ENCODE results near the gene METRNL.
"Not testable (repeated sequence)": the region's sequence is repeated elsewhere in the genome, so short reads cannot be mapped to it uniquely, and the experiment has no call there.

METRNL gene, protein sequence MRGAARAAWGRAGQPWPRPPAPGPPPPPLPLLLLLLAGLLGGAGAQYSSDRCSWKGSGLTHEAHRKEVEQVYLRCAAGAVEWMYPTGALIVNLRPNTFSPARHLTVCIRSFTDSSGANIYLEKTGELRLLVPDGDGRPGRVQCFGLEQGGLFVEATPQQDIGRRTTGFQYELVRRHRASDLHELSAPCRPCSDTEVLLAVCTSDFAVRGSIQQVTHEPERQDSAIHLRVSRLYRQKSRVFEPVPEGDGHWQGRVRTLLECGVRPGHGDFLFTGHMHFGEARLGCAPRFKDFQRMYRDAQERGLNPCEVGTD

DNA sequence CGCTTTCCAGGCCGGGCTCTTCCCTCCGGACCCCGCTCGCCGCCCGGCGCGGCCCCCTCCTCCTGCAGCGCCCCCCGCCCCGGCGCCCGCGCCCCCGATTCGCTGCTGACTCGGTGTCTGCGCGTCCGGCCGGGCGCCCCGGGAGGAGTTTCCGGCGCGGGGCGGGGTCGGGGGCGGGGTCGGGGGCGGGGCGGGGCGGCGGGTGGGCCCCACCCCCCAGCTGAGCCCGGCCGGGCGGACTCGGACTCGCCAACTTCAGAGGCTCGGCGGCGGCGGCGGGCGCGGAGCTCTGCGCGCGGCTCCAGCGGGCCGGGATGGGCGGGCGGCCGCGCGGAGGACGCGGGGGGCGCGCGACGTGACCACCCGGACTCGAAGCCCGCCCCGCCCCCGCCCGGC is at the start of gene METRNL:
Gene METRNL (plus strand): TSS at position 258 of the 396 bp plus-strand sequence. CDS start 207 bp downstream, outside the sequence.
- DNase-seq (ENCODE audit: low read depth) = no peak
- H3K4me3 ChIP-seq (ENCODE audit: low read depth, low read length) = peak within 1 kb of the TSS; percentile 47
- TF ChIP-seq, protein P1, sequence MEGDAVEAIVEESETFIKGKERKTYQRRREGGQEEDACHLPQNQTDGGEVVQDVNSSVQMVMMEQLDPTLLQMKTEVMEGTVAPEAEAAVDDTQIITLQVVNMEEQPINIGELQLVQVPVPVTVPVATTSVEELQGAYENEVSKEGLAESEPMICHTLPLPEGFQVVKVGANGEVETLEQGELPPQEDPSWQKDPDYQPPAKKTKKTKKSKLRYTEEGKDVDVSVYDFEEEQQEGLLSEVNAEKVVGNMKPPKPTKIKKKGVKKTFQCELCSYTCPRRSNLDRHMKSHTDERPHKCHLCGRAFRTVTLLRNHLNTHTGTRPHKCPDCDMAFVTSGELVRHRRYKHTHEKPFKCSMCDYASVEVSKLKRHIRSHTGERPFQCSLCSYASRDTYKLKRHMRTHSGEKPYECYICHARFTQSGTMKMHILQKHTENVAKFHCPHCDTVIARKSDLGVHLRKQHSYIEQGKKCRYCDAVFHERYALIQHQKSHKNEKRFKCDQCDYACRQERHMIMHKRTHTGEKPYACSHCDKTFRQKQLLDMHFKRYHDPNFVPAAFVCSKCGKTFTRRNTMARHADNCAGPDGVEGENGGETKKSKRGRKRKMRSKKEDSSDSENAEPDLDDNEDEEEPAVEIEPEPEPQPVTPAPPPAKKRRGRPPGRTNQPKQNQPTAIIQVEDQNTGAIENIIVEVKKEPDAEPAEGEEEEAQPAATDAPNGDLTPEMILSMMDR (IDR thresholded peaks at IDR 0.05; ENCODE audit: low read depth, low read length, missing control alignments) = no peak

DNA sequence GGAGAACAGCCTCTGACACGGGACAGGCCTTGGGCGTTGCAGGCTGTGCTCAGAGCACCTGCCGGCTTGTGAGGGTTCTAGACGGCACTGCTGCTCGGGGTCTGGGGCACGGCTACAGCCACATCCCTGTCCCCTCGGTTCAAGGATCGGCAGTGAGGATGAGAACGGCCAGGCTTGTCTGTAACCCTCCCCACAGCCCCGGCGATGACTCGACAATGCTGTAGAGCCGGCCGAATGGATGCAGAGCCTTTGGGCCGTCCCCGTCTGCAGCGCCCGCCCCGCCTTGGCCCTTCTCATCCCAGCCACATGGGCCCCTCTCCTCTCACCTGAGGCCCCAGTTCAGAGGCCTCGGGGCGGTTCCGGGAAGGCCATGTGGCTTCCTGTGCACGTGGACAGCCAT is 49.0 kb upstream of the METRNL start:
- TF ChIP-seq, protein P1 (IDR thresholded peaks at IDR 0.05; ENCODE audit: low read depth, low read length, missing control alignments) = no peak
- DNase-seq (ENCODE audit: low read depth) = no peak

DNA sequence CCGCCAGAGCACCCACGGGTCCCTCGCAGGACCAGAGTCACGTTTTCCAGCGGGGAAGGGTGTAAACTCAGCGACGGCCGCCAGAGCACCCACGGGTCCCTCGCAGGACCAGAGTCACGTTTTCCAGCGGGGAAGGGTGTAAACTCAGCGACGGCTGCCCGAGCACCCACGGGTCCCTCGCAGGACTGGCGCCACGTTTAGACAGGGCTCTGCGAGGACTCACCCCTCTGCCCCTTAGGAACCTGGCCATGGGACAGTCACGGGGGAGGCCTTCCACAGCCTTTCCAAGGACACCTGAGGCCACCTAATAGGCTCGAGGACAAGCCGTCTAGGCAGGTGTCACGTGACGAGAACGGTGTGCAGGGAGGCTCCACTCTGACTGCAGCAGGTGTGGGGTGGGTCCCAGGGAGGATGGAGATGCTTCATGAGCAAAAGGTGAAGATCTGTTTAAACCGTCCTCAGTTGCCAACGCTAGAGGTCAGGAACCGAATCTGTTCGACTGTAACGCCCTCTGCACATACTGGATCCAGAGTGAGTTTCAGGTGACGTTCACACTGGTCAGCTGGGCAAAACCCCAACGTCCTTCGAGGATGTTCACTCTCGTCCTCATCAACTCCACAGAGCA is 48.0 kb upstream of the METRNL start:
- TF ChIP-seq, protein P1 (IDR thresholded peaks at IDR 0.05; ENCODE audit: low read depth, low read length, missing control alignments) = no peak
- no peak for DNase-seq (ENCODE audit: low read depth)
- no peak overlapping the region for H3K4me3 ChIP-seq (ENCODE audit: low read depth, low read length)

More for the DNA sequence above, 49.0 kb upstream of the METRNL start:
- no peak overlapping the region for H3K4me3 ChIP-seq (ENCODE audit: low read depth, low read length)

DNA sequence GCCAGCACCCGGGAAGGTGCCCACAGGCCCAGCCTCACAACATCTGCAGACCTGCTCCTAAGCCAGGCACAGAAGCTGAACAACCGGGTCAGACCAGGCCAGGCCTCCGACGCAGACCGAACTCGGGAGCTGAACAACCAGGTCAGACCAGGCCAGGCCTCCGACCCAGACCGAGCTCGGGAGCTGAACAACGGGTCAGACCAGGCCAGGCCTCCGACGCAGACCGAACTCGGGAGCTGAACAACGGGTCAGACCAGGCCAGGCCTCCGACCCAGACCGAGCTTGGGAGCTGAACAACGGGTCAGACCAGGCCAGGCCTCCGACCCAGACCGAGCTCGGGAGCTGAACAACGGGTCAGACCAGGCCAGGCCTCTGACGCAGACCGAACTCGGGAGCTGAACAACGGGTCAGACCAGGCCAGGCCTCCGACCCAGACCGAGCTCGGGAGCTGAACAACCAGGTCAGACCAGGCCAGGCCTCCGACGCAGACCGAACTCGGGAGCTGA is 47.4 kb upstream of the METRNL start:
- not testable (repeated sequence) for DNase-seq (ENCODE audit: low read depth); H3K4me3 ChIP-seq (ENCODE audit: low read depth, low read length)

DNA sequence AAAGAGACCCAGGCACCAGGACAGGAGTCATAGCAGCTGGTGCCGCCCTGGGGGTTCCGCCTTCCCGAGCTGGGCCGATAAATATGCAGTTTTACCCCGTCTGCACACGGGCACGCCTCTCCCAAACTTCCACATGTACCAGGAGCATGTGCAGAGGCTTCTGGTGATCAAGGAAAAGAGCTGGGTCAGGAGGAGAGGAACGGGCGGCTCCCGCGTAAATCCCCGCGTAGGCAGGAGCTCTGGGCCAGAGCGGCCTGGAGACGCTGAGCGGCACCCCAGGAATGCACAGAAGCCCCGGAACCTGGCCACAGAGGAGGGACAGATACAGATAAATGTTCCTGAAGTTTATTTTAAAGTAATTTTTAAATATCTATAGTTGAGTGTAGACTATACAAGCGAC is 46.6 kb upstream of the METRNL start:
- H3K4me3 ChIP-seq (ENCODE audit: low read depth, low read length) = no peak overlapping the region
- no peak for DNase-seq (ENCODE audit: low read depth)
- TF ChIP-seq, protein P1 (IDR thresholded peaks at IDR 0.05; ENCODE audit: low read depth, low read length, missing control alignments) = no peak

DNA sequence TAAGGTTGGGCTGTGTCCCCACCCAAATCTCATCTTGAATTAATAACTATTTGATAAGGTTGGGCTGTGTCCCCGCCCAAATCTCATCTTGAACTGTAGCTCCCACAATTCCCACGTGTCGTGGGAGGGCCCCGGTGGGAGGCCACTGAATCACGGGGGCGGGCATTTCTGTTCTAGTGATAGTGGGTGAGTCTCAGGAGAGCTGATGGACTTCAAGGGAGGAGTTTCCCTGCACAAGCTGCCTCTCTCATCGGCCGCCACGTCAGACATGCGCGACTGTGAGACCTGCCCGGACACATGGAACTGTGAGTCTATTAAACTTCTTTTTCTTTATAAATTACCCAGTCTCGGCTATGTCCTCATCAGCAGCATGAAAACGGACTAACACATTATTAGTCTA is 44.9 kb upstream of the METRNL start:
- TF ChIP-seq, protein P1 (IDR thresholded peaks at IDR 0.05; ENCODE audit: low read depth, low read length, missing control alignments) = no peak
- no peak for DNase-seq (ENCODE audit: low read depth)
- no peak overlapping the region for H3K4me3 ChIP-seq (ENCODE audit: low read depth, low read length)

DNA sequence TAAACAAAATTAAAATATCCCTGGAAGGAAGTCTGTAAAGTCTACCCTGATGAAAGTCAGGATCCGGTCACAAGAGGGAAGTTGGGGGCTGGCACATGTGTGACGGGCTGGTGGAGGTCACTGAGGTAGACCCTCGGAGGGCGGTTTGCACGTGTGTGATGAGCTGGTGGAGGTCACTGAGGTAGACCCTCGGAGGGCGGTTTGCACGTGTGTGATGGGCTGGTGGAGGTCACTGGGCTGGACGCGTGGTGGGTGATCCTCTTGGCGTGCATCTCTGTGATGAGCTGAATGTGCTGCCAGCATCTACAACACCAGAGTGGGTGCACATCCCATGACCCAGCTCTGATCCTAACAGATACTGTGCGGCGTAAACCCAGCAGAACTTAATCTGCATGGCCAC is 43.7 kb upstream of the METRNL start:
- TF ChIP-seq, protein P1 (IDR thresholded peaks at IDR 0.05; ENCODE audit: low read depth, low read length, missing control alignments) = no peak
- no peak overlapping the region for H3K4me3 ChIP-seq (ENCODE audit: low read depth, low read length)
- no peak for DNase-seq (ENCODE audit: low read depth)
